Suprapubic skin (tissue), 4 donors: ENCODE results near the gene SNTA1. TPM values are rescaled to one million over a fixed set of nuclear protein-coding genes. Genes with fewer than 3 reads are reported as not detected.

ENCODE experiments used
- DNase-seq, 2 donors: peaks; one replicate each; pipeline ENCODE4 v3.0.0-alpha.2; 2019; ENCODE audit warnings: low spot score in 2 of 2
- H3K27ac ChIP-seq: fragments of 200-600 bp; sonication (generic); one replicate; pipeline ENCODE4 v1.5.1; 2019
- H3K27me3 ChIP-seq: fragments of 200-600 bp; sonication (generic); one replicate; pipeline ENCODE4 v1.5.1; 2019
- H3K36me3 ChIP-seq: fragments of 200-600 bp; sonication (generic); one replicate; pipeline ENCODE4 v1.5.1; 2019
- H3K4me1 ChIP-seq: fragments of 200-600 bp; sonication (generic); one replicate; pipeline ENCODE4 v1.5.1; 2019
- H3K4me3 ChIP-seq: fragments of 200-600 bp; sonication (generic); one replicate; pipeline ENCODE4 v1.5.1; 2019; ENCODE audit warnings: mild to moderate bottlenecking
- H3K9me3 ChIP-seq: fragments of 200-600 bp; sonication (generic); one replicate; pipeline ENCODE4 v1.5.1; 2019
- EP300 ChIP-seq: sonication (generic); formaldehyde crosslinking; IDR thresholded peaks from one replicate; pipeline ENCODE4 v1.6.1; 2017; ENCODE audit warnings: antibody characterized with exemption
- POLR2A ChIP-seq, 2 donors: fragments of 450-650 bp; IDR thresholded peaks; one replicate each; pipeline ENCODE4 v1.6.1; 2017; ENCODE audit warnings: antibody characterized with exemption in 2 of 2, mild to moderate bottlenecking in 2 of 2, moderate library complexity in 2 of 2
- POLR2AphosphoS5 ChIP-seq, 3 donors: sonication (generic); formaldehyde crosslinking; IDR thresholded peaks; one replicate each; pipeline ENCODE4 v1.6.1; 2017; ENCODE audit warnings: antibody characterized with exemption in 3 of 3
- WGBS: methylation state at CpG from one replicate; pipeline ENCODE4 v1.1.5; 2018; 5-methylcytosine and 5-hydroxymethylcytosine counted together
- total RNA-seq, 4 donors: library from RNA; depleted of rRNA; stranded (reverse); fragments of >200 nt; gene quantifications; one replicate each; pipeline ENCODE4 v1.1.0, GENCODE V29; 2016
- TF ChIP-seq, protein P1 (sequence below), 2 donors: fragments of 200-600 bp in 1 of 2; fragments of 450-650 bp in 1 of 2; sonication (generic) in 1 of 2; IDR thresholded peaks; one replicate each; pipeline ENCODE4 v1.5.1; 2016 to 2019; ENCODE audit warnings: antibody characterized with exemption in 2 of 2, mild to moderate bottlenecking in 1 of 2, moderate library complexity in 1 of 2

The SNTA1 gene
- total RNA-seq, 4 donors from 2014 or later, result 8.1 to 20.0 (median 14.1) TPM

DNA sequence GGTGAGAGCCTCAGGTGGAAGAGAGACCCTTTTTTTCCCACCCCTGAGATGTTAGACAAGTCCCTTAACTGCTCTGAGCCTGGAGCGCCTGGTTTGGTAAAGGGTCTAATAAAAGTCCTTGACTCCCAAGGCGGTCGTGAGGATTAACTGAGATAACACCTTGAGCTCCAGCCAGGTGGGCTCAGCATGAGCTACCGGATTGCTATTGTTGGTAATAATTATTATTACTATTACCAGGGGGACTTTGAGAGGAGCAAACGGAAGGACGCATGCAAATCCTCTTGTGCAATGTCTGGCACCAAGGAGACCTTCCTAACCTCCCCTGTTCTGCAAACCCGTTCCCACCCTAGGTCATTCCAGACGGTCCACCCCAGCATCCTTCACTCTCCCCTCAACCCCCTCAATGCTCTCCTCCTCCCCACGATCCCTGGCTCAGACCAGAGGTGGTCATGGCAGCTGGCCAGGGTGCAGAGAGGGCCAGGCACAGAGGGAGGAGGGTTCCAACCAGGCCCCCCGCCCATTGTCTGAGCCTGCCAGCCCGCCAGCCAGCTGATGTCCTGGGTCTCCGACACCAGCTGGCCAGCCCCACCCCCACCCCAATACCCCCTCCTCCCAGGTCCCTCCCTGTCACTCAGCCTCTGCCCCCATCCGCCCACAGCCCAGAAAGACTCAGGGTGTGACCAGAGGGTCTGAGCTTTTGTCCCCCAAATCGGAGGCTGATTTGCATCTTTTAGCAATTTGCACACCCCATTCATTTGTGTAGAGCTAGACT lies 32.0 kb upstream of the SNTA1 start:
- Histone ChIP-seq H3K36me3 (no peaks in the 10 kb centered on the region), H3K4me3 (no peak overlapping the region), H3K27me3 (no peaks in the 10 kb centered on the region), H3K4me1 (no peaks in the 10 kb centered on the region), H3K9me3 (no peaks in the 10 kb centered on the region), H3K27ac (no peak overlapping the region)
- WGBS, result 58% methylated on average over 14 of the region's 14 CpGs
- TF ChIP-seq, protein P1, sequence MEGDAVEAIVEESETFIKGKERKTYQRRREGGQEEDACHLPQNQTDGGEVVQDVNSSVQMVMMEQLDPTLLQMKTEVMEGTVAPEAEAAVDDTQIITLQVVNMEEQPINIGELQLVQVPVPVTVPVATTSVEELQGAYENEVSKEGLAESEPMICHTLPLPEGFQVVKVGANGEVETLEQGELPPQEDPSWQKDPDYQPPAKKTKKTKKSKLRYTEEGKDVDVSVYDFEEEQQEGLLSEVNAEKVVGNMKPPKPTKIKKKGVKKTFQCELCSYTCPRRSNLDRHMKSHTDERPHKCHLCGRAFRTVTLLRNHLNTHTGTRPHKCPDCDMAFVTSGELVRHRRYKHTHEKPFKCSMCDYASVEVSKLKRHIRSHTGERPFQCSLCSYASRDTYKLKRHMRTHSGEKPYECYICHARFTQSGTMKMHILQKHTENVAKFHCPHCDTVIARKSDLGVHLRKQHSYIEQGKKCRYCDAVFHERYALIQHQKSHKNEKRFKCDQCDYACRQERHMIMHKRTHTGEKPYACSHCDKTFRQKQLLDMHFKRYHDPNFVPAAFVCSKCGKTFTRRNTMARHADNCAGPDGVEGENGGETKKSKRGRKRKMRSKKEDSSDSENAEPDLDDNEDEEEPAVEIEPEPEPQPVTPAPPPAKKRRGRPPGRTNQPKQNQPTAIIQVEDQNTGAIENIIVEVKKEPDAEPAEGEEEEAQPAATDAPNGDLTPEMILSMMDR (IDR thresholded peaks at IDR 0.05), result no peak
- no peak for TF ChIP-seq POLR2A (IDR thresholded peaks at IDR 0.05)
- no peak for TF ChIP-seq EP300
- no peak for TF ChIP-seq POLR2AphosphoS5 (IDR thresholded peaks at IDR 0.05)
- no peak for DNase-seq

DNA sequence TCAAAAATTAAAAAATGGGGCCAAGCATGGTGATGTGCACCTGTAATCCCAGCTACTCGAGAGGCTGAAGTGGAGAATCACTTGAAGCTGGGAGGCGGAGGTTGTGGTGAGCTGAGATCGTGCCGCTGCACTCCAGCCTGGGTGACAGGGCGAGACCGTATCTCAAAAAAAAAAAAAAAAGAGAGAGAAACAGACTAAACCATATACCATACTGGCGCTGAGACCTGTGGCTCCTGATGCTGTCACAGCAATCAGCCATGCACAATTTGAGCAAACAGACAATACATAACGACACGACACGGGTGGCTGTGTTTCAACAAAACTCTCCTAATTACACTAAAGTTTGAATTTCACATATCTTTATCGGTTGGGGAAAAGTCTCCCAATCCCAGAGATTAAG lies 31.4 kb upstream of the SNTA1 start:
- Histone ChIP-seq H3K4me3 (no peak overlapping the region), H3K27me3 (no peaks in the 10 kb centered on the region), H3K9me3 (no peaks in the 10 kb centered on the region), H3K36me3 (no peaks in the 10 kb centered on the region), H3K4me1 (no peaks in the 10 kb centered on the region), H3K27ac (no peak overlapping the region)
- WGBS, result 92% methylated on average over 11 of the region's 11 CpGs
- DNase-seq, result no peak
- TF ChIP-seq, protein P1 (IDR thresholded peaks at IDR 0.05), result no peak

DNA sequence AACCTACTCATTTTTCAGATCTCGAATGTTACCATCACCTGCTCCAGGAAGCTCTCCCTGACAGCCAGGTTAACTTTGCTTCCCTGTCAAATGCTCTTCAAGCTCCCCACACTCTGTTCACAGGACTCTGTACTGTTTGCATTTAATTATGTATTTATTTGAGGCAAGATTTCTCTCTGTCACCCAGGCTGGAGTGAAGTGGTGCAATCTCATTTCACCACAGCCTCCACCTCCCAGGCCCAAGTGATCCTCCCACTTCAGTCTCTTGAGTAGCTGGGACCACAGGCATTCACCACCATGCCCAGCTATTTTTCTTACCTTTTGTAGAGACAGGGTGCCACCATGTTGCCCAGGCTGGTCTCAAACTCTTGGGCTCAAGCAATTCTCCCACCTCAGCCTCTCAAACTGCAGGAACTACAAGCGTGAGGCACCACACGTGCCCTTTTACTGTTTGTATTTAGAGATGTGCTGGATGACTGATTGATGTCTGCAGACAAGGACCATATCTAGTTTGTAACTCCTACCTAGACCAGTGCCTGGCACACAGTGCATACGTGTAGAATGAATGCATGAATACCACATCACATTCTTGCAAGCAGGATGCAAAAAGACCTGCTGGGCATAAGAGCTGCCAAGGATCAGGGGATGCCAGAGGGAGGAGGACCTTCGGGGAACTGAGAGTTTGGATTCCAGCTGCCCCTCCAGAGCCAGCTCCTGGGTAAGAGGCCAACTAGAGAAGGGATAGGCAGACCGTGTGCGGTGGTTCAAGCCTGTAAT lies 30.7 kb upstream of the SNTA1 start:
- H3K27me3 ChIP-seq, result no peaks in the 10 kb centered on the region
- no peak for DNase-seq
- no peak overlapping the region for H3K4me3 ChIP-seq
- H3K4me1 ChIP-seq, result no peaks in the 10 kb centered on the region
- WGBS, result 74% methylated on average over 7 of the region's 7 CpGs
- no peak overlapping the region for H3K27ac ChIP-seq
- TF ChIP-seq POLR2AphosphoS5 (IDR thresholded peaks at IDR 0.05) (no peak), POLR2A (IDR thresholded peaks at IDR 0.05) (no peak), EP300 (no peak)
- TF ChIP-seq, protein P1 (IDR thresholded peaks at IDR 0.05), result no peak
- no peaks in the 10 kb centered on the region for H3K36me3 ChIP-seq
- H3K9me3 ChIP-seq, result no peaks in the 10 kb centered on the region

DNA sequence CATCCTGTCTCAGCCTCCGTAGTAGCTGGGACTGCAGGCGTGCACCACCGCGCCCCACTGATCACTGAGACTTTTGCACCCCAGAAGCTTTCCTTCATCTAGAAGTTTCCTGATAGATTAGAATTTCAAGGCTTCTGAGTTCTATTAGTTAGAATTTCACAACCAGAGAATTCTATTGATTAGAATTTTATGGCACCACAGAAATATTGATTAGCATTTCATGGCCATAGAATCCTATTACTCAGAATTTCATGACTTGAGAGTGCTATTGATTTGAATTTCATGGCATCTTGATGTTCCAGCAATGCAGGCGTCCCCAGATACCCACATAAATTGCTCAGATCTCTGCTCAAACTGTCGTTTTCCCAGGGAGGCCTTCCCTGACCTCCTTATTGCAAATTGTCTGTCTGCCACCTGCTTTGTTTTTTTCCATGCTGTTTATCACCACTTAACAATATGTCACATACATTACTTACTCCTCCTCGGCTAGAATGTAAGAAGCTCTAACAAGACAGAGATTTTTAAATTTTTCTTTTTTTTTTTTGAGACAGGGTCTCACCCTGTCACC lies 29.4 kb upstream of the SNTA1 start:
- H3K27ac ChIP-seq, result no peak overlapping the region
- WGBS, result 88% methylated on average over 7 of the region's 7 CpGs
- no peaks in the 10 kb centered on the region for H3K4me1 ChIP-seq
- no peaks in the 10 kb centered on the region for H3K36me3 ChIP-seq
- no peak for TF ChIP-seq EP300
- TF ChIP-seq POLR2A (IDR thresholded peaks at IDR 0.05), result no peak
- no peak for TF ChIP-seq POLR2AphosphoS5 (IDR thresholded peaks at IDR 0.05)
- TF ChIP-seq, protein P1 (IDR thresholded peaks at IDR 0.05), result no peak
- no peak for DNase-seq
- no peaks in the 10 kb centered on the region for H3K9me3 ChIP-seq
- no peak overlapping the region for H3K4me3 ChIP-seq
- H3K27me3 ChIP-seq, result no peaks in the 10 kb centered on the region

DNA sequence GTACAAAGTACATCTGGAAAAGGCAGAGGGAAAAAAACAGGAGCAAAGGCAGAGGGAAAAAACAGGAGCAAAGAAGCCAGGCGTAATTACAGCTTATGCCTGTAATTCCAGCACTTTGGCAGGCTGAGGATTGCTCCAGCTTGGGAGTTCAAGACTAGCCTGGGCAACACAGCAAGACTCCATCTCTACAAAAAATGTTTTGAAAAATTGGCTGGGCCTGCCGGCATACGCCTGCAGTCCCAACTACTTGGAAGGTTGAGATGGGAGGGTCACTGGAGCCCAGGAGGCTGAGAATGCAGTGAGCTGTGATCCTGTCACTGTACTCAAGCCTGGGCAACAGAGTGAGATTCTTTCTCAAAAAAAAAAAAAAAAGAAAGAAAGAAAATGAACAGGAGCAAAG lies 27.3 kb upstream of the SNTA1 start:
- Histone ChIP-seq H3K4me1 (no peaks in the 10 kb centered on the region), H3K36me3 (no peaks in the 10 kb centered on the region), H3K27me3 (no peaks in the 10 kb centered on the region), H3K4me3 (no peak overlapping the region), H3K9me3 (no peaks in the 10 kb centered on the region), H3K27ac (no peak overlapping the region)
- no peak for DNase-seq
- 80% methylated on average over 3 of the region's 3 CpGs for WGBS
- TF ChIP-seq EP300, result no peak
- TF ChIP-seq POLR2A (IDR thresholded peaks at IDR 0.05), result no peak
- no peak for TF ChIP-seq POLR2AphosphoS5 (IDR thresholded peaks at IDR 0.05)
- TF ChIP-seq, protein P1 (IDR thresholded peaks at IDR 0.05), result no peak
